ENCODE data around the gene MDK.
"Not testable (repeated sequence)": the region's sequence is repeated elsewhere in the genome, so short reads cannot be mapped to it uniquely, and the experiment has no call there.

MDK gene

DNA sequence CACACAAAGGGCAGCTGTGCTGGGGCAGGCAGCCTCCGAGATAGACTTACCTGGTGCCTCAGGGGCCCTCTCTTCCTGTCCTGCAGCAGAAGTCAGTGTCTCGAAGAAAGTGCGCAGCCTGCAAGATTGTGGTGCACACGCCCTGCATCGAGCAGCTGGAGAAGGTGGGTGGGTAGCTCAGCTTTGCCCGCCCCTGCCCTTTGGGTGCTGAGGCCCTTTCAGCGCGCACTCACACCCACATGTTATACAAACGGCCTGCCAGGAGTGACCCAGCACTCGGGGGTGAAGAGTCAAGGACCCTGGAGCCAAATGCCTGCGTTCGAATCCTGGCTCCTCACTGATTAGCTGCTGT is 13.6 kb upstream of the MDK start:
- DNase-seq (no peak), ATAC-seq (replicated peaks) (peak in 1 of 2 donors; percentile 4)
- Mint-ChIP-seq H3K27me3 (no peaks in the 10 kb centered on the region), H3K9me3 (no peaks in the 10 kb centered on the region), H3K36me3 (peaks cover 23 to 30% of the 10 kb centered on the region in 2 donors), H3K4me3 (no peak overlapping the region), H3K4me1 (peaks cover 11 to 20% of the 10 kb centered on the region in 2 donors), H3K27ac (no peak overlapping the region)

DNA sequence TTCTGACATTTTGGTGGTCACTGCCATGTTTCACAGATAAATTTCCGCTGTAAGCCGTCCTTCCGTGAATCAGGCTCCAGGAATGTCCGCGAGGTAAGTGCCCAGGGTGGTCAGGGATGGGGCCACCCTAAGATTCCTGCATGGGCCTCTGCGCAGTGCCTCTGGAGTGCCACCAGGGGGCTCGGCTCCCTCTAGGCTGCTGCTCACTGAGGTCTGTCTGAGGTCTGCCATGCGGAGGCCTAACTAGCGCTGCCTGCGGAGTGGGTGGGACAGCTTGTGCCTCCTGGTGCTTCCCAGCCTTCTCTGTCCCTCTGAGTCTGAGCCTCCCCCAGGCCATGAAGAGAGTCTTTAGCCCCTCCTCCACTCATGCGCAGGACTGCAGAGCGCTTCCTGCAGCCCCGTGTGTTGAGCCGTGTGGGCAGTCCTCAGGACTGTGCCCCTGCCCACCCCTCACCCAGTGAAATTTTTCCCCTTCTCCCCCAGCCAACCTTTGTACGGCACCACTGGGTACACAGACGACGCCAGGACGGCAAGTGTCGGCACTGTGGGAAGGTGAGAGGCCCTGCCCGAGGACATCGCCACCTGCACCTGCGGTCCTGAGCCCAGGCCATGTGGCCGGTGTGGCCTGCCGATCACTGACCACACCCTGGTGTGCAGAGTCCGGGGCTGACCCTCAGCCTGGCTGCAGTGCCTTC is 11.9 kb upstream of the MDK start:
- no peaks in the 10 kb centered on the region for H3K9me3 Mint-ChIP-seq
- no peaks in the 10 kb centered on the region for H3K27me3 Mint-ChIP-seq
- H3K4me3 Mint-ChIP-seq, result no peak overlapping the region
- H3K36me3 Mint-ChIP-seq, result peaks cover 28 to 35% of the 10 kb centered on the region in 2 donors
- peak; percentile 73 to 81 for ATAC-seq (replicated peaks)
- DNase-seq, result no peak
- peaks cover 9 to 16% of the 10 kb centered on the region in 2 donors for H3K4me1 Mint-ChIP-seq
- H3K27ac Mint-ChIP-seq, result no peak overlapping the region

DNA sequence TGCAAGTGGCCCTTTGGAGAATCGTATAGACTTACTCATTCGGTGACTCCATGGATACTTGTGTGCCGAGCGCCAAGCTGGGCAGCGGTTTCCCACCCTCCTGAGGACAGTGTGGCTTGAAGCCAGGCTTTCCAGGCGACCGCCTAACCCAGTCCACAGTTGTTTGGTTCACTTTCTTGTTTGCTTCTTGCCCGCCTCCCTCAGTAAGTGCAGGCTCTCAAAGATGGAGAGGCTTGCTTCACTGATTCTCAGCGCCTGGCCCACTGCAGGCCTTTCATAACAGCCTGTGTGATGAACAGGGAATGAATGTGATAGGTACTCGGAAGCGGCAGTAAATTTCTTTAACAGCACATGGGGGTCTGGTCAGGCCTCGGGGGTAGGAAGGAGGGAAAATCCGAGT is 11.2 kb upstream of the MDK start:
- H3K9me3 Mint-ChIP-seq, result no peaks in the 10 kb centered on the region
- H3K4me3 Mint-ChIP-seq, result no peak overlapping the region
- no peak overlapping the region for H3K27ac Mint-ChIP-seq
- no peak for ATAC-seq (replicated peaks)
- no peaks in the 10 kb centered on the region for H3K27me3 Mint-ChIP-seq
- DNase-seq, result no peak
- H3K36me3 Mint-ChIP-seq, result peaks cover 31 to 41% of the 10 kb centered on the region in 2 donors
- H3K4me1 Mint-ChIP-seq, result peaks cover 9 to 16% of the 10 kb centered on the region in 2 donors

DNA sequence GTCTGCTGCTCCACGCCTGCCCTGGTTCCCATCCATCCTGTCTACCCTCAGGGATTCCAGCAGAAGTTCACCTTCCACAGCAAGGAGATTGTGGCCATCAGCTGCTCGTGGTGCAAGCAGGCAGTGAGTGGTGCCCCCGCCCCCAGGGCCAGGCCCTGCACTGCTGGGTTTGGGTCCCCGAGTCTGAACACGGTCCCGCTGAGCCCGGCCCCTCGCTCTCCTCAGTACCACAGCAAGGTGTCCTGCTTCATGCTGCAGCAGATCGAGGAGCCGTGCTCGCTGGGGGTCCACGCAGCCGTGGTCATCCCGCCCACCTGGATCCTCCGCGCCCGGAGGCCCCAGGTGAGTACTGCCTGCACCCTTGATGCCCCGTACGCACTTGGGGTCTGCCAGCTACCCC is 10.2 kb upstream of the MDK start:
- not testable (repeated sequence) for H3K9me3 Mint-ChIP-seq; H3K27ac Mint-ChIP-seq; DNase-seq; ATAC-seq (replicated peaks); H3K4me3 Mint-ChIP-seq; H3K27me3 Mint-ChIP-seq
- H3K4me1 Mint-ChIP-seq, result peaks cover 9 to 16% of the 10 kb centered on the region in 2 donors
- H3K36me3 Mint-ChIP-seq, result peaks cover 38 to 44% of the 10 kb centered on the region in 2 donors

DNA sequence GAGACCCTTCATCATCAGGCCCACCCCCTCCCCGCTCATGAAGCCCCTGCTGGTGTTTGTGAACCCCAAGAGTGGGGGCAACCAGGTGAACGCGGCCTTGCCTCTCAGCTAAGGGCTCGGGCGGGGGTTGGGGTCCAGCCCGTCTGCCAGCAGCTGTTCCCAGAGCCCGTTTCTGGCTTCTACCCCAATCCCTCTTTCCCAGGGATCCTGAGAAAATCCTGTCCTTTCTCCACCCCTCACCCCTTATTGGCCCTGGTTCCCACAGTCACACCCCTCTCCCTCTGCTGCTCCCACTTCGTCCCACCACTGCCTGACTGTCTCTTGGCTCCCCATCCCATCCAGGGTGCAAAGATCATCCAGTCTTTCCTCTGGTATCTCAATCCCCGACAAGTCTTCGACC is 9.4 kb upstream of the MDK start:
- peaks cover 8 to 14% of the 10 kb centered on the region in 2 donors for H3K4me1 Mint-ChIP-seq
- ATAC-seq (replicated peaks), result no peak
- DNase-seq, result no peak
- H3K4me3 Mint-ChIP-seq, result no peak overlapping the region
- no peaks in the 10 kb centered on the region for H3K9me3 Mint-ChIP-seq
- no peaks in the 10 kb centered on the region for H3K27me3 Mint-ChIP-seq
- peaks cover 44 to 51% of the 10 kb centered on the region in 2 donors for H3K36me3 Mint-ChIP-seq
- no peak overlapping the region for H3K27ac Mint-ChIP-seq

DNA sequence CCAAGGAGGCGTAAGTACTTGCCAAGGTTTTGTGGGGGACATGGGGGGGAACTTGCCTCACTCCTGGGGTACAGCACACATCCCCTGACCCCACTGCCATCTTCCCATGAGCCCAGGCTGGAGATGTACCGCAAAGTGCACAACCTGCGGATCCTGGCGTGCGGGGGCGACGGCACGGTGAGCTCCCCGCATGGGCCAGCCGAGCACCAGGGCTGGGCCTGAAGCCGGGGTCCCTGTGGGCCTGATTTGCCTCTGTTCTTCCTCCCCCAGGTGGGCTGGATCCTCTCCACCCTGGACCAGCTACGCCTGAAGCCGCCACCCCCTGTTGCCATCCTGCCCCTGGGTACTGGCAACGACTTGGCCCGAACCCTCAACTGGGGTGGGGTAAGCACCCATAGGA is 9.0 kb upstream of the MDK start:
- ATAC-seq (replicated peaks); H3K27ac Mint-ChIP-seq; H3K4me3 Mint-ChIP-seq; H3K27me3 Mint-ChIP-seq; DNase-seq; H3K9me3 Mint-ChIP-seq; H3K4me1 Mint-ChIP-seq: not testable (repeated sequence)
- H3K36me3 Mint-ChIP-seq, result peaks cover 47 to 52% of the 10 kb centered on the region in 2 donors

DNA sequence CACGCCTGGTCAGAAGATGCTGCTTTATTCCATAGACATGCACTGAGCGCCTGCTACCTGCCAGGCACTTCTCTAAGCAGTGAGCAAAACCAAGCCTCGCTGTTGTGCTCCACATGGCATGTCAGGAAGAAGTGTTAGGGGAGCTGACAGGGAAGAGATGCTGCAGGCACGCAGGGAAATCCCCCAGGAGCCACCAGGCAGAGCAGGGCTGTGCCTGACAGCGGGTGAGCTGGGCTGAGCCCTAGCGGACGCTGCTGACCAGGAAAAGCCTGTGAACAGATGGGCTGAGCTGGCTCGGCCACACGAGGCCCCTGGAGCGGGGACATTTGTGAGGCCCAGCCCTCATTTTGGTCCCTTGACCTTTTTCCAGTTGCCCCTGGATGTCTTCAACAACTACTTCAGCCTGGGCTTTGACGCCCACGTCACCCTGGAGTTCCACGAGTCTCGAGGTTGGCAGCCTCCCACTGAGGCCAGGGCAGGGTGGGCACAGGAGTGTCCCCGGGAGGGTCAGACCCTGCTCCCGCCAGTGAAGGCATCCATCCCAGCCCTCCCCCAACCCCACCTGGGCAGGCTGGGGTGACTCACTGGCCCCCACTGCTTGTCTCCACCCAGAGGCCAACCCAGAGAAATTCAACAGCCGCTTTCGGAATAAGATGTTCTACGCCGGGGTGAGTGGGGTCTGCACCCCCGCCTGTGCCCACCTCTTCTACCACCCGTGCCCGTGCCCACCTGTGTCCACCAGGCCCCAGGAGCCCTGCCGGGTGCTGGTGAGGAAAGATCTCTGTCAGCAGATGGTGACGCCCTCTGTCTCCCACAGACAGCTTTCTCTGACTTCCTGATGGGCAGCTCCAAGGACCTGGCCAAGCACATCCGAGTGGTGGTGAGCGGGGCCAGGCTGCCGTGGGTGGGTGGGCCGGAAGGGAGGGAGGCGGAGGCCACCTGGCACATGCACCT is 7.4 kb upstream of the MDK start:
- DNase-seq (no peak), ATAC-seq (replicated peaks) (no peak)
- H3K36me3 Mint-ChIP-seq, result peaks cover 42 to 51% of the 10 kb centered on the region in 2 donors
- H3K4me1 Mint-ChIP-seq, result peaks cover 2 to 3% of the 10 kb centered on the region in 2 donors
- no peaks in the 10 kb centered on the region for H3K9me3 Mint-ChIP-seq
- no peak overlapping the region for H3K4me3 Mint-ChIP-seq
- H3K27ac Mint-ChIP-seq, result no peak overlapping the region
- H3K27me3 Mint-ChIP-seq, result no peaks in the 10 kb centered on the region

DNA sequence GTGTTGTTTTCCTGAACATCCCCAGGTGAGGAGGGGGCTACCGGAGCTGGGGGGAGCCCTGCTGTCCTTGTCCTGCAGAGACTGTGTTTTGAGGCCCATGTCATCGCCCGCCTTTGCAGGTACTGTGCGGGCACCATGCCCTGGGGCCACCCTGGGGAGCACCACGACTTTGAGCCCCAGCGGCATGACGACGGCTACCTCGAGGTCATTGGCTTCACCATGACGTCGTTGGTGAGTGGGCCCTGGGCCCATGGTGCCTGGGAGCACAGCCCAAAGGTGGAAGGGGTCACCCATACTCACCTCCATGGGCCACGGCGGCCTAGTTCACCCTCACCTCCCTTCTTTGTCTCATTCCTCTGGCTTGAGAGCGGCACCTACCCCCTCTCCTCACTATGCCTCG is 6.7 kb upstream of the MDK start:
- no peaks in the 10 kb centered on the region for H3K27me3 Mint-ChIP-seq

DNA sequence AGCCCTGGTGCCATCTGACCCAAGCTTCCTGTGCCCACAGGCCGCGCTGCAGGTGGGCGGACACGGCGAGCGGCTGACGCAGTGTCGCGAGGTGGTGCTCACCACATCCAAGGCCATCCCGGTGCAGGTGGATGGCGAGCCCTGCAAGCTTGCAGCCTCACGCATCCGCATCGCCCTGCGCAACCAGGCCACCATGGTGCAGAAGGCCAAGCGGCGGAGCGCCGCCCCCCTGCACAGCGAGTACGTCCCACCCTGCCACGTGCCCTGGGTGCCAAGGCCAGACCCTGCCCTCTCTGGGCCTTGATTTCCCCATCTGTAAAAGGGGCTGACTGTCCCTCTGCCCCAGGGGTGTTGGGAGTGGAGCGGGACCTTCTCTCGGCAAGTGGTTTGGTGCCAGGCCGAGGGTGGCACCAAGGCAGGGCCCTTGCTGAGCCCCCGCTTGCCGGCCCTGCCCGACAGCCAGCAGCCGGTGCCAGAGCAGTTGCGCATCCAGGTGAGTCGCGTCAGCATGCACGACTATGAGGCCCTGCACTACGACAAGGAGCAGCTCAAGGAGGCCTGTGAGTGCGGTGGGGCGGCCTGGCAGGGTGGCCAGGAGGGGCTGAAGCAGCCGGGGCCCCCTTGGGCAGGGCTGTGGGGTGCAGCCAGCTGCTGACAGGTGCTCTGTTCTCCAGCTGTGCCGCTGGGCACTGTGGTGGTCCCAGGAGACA is 5.9 kb upstream of the MDK start:
- ATAC-seq (replicated peaks), result no peak
- Mint-ChIP-seq H3K27me3 (no peaks in the 10 kb centered on the region), H3K4me1 (peaks cover 4 to 12% of the 10 kb centered on the region in 2 donors), H3K4me3 (no peak overlapping the region), H3K9me3 (no peaks in the 10 kb centered on the region), H3K27ac (no peak overlapping the region), H3K36me3 (peaks cover 36 to 39% of the 10 kb centered on the region in 2 donors)
- no peak for DNase-seq

More for the DNA sequence above, 6.7 kb upstream of the MDK start:
- Mint-ChIP-seq H3K4me1 (peaks cover 2 to 7% of the 10 kb centered on the region in 2 donors), H3K4me3 (no peak overlapping the region), H3K9me3 (no peaks in the 10 kb centered on the region), H3K27ac (no peak overlapping the region), H3K36me3 (peaks cover 42 to 47% of the 10 kb centered on the region in 2 donors)
- no peak for ATAC-seq (replicated peaks)
- no peak for DNase-seq

DNA sequence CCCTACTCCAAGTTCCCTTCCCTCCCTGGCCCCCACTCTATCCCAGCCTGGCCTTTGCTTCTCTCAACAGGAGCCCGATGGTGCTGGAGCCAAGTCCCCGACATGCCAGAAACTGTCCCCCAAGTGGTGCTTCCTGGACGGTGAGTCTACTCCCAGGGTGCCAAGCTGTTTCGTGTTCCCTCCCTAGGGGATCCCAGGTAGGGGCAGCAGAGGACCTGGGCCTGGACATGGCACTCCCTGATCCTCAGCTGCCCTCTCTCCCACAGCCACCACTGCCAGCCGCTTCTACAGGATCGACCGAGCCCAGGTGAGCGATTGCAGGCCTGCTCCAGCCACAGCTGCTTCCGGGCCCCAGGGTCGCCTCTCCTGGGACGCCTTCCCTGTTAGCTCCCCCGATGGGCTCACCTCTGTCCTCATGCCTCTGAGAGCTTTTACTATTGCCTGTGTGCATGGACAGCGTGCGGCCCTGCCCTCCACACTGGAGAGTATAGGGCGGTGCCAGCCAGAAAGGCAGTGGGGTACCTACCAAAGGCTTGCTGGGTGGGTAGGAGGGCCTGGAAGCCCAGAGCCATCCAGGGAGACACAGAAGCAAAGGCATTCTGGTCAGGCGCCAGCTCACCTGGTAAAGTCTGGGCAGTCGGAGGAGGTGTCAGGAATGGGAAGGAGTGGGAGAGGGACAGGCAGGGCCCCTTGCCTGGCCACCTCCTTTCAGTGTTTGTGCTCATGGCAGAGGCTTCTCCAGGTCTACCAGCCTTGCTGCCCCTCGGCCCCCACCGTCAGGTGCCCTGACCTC is 5.0 kb upstream of the MDK start:
- H3K4me3 Mint-ChIP-seq, result no peak overlapping the region
- H3K36me3 Mint-ChIP-seq, result peaks cover 36 to 39% of the 10 kb centered on the region in 2 donors
- H3K4me1 Mint-ChIP-seq, result peaks cover 4 to 16% of the 10 kb centered on the region in 2 donors
- ATAC-seq (replicated peaks), result no peak
- no peak for DNase-seq
- H3K9me3 Mint-ChIP-seq, result no peaks in the 10 kb centered on the region
- H3K27me3 Mint-ChIP-seq, result no peaks in the 10 kb centered on the region
- H3K27ac Mint-ChIP-seq, result no peak overlapping the region

DNA sequence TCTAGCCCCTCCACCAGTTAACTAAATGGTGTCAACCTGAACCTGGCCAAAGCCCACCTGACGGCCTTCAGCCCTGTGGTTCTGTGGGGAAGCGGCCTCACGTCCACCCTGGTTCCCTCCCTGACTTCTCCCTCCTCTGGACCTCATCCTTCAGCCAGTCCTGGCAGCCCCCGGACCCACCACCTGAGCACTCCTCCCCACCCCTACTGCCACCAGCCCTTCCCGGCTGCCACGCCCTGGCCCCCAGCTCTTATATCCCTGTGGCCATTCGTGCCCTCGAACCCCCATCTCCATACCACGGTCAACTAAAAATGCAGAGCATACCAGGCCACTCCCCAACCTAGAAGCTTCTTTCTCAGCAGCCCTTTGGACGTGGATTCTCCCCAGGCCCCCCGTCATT is 4.2 kb upstream of the MDK start:
- Mint-ChIP-seq H3K4me1 (peaks cover 8 to 21% of the 10 kb centered on the region in 2 donors), H3K4me3 (no peak overlapping the region), H3K27me3 (peaks cover 5% of the 10 kb centered on the region in 2 donors), H3K36me3 (peaks cover 36 to 37% of the 10 kb centered on the region in 2 donors), H3K27ac (no peak overlapping the region), H3K9me3 (no peaks in the 10 kb centered on the region)
- ATAC-seq (replicated peaks) (no peak), DNase-seq (no peak)

DNA sequence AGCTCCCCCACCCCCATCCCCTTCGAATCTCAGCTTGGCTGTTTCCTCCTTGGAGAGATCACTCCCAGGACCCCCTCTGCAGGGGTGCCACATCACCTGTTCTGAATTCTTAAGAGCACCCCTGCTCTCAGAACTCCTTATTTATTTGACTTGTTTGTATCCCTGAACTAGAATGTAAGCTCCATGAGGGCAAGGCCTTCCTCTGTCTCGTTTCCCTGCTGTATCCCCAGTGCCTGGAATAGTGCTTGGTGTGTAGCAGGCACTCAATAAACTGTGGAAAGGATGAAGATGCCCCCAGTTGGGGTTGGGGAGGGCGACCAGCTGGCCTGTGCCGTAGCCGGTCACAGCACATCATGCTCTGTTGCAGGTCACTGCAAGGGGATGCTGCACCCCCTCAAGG is 3.6 kb upstream of the MDK start:
- Mint-ChIP-seq H3K36me3 (peaks cover 31 to 36% of the 10 kb centered on the region in 2 donors), H3K27ac (no peak overlapping the region), H3K4me3 (no peak overlapping the region), H3K4me1 (peaks cover 8 to 23% of the 10 kb centered on the region in 2 donors), H3K27me3 (peaks cover 6 to 8% of the 10 kb centered on the region in 2 donors), H3K9me3 (no peaks in the 10 kb centered on the region)
- DNase-seq (no peak), ATAC-seq (replicated peaks) (no peak)

DNA sequence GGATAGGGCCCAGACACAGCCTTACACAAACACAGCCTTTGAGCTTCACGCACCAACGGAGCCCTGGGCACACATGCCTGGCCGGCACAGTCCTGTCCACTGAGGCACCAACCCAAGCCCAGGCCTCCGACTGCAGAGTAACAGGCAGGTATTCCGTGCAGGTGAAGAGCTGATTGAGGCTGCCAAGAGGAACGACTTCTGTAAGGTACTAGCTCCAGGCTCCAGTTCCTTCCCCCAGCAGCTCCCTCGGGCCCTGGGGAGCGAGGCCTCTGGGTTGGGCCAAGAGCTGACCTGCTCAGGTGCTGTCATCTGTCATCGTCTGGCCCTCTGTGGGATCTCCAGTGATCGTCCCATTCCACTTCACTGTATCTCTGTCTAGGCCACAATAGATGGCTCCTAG is 3.2 kb upstream of the MDK start:
- DNase-seq, result no peak
- Mint-ChIP-seq H3K9me3 (no peaks in the 10 kb centered on the region), H3K36me3 (peaks cover 31 to 36% of the 10 kb centered on the region in 2 donors), H3K27ac (no peak overlapping the region), H3K4me3 (no peak overlapping the region), H3K27me3 (peaks cover 6 to 9% of the 10 kb centered on the region in 2 donors), H3K4me1 (peaks cover 8 to 23% of the 10 kb centered on the region in 2 donors)
- no peak for ATAC-seq (replicated peaks)
